Measurements from ENCODE around the gene CHKA.

Gene CHKA

GRCh38 chr11:68044145-68044813 lies 76.9 kb downstream of the CHKA start:
- DNase-seq, result peak in 1 of 2 experiments; percentile 11

GRCh38 chr11:68043349-68044144 lies 77.6 kb downstream of the CHKA start:
- DNase-seq, result peak; percentile 93 to 94

- DNase-seq, result peak; percentile 37
Measured at GRCh38 chr11:68043029-68043348, 78.2 kb downstream of the CHKA start.

- DNase-seq, result no peak
Measured at GRCh38 chr11:68042219-68043028, 78.8 kb downstream of the CHKA start.

- no peak for DNase-seq
Measured at GRCh38 chr11:68041617-68042218, 79.5 kb downstream of the CHKA start.

- DNase-seq, result no peak
Measured at GRCh38 chr11:68040957-68041591, 80.1 kb downstream of the CHKA start.

- peak; percentile 54 to 56 for DNase-seq
Measured at GRCh38 chr11:68040101-68040956, 80.9 kb downstream of the CHKA start.

GRCh38 chr11:68039526-68040086 lies 81.6 kb downstream of the CHKA start:
- DNase-seq, result no peak

- DNase-seq, result no peak
Measured at GRCh38 chr11:68038718-68039525, 82.3 kb downstream of the CHKA start, which contains the start of gene TCIRG1. Gene TCIRG1 (plus strand): TSS chr11:68039025. CDS start chr11:68041272, 2,247 bp downstream.

- no peak for DNase-seq
Measured at GRCh38 chr11:68038226-68038717, 82.9 kb downstream of the CHKA start.

- peak in 1 of 2 experiments; percentile 59 for DNase-seq
Measured at GRCh38 chr11:68037411-68038225, 83.6 kb downstream of the CHKA start.

- peak; percentile 73 to 77 for DNase-seq
Measured at GRCh38 chr11:68036717-68037239, 84.4 kb downstream of the CHKA start.

- DNase-seq, result peak; percentile 35 to 36
Measured at GRCh38 chr11:68036141-68036716, 85.0 kb downstream of the CHKA start.

- DNase-seq, result no peak
Measured at GRCh38 chr11:68035266-68035876, 85.8 kb downstream of the CHKA start.

- DNase-seq, result no peak
Measured at GRCh38 chr11:68033708-68034045, 87.5 kb downstream of the CHKA start.

GRCh38 chr11:68032997-68033707 lies 88.0 kb downstream of the CHKA start:
- DNase-seq, result no peak

GRCh38 chr11:68032003-68032402 lies 89.2 kb downstream of the CHKA start:
- no peak for DNase-seq

- DNase-seq, result no peak
Measured at GRCh38 chr11:68031144-68031464, 90.1 kb downstream of the CHKA start.

Data from Kasumi-1 (cell line).